D721Med (cell line): ENCODE data around the gene SMPD1.

Experiments
- DNase-seq: peaks from one replicate; pipeline ENCODE4 v3.0.0; 2011; ENCODE audit warnings: low spot score; ENCODE audit not compliant: insufficient read length
- FAIRE-seq: peaks from 2 replicates; lab custom pipeline; 2011; peaks lifted over from hg19 to GRCh38; lab: Jason Lieb, UNC
- CTCF ChIP-seq: IDR thresholded peaks from 2 replicates; pipeline ENCODE4 v1.5.1; 2012; ENCODE audit warnings: mild to moderate bottlenecking, control low read depth; ENCODE audit not compliant: insufficient read depth; ENCODE audit errors: missing control alignments

Gene SMPD1

DNA sequence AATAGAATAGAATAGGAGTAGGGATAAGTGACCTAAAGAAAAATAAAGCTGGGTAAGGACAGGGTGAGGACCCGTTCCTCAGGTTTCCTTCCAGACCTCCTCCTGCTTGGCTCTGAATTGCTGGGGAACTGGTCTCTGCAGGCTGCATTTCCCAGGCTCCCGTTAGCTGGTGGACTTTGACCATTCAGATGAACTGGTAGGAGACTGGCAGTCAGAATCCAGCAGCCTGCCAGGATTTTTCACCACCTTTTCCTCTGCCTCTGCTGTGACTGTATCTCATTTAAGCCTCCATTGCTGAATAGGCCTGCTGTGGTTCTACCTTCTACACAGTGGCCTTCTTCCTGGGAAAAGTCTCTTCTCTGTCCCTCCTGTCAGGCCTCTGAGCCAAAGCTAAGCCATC is 24.6 kb upstream of the SMPD1 start:
- no peak for TF ChIP-seq CTCF
- FAIRE-seq = no peak
- no peak for DNase-seq

GRCh38 chr11:6371825-6372224 is 18.4 kb upstream of the SMPD1 start:
- DNase-seq (no peak), FAIRE-seq (no peak)
- no peak for TF ChIP-seq CTCF

- FAIRE-seq (no peak), DNase-seq (no peak)
- no peak for TF ChIP-seq CTCF
Measured at GRCh38 chr11:6377902-6378639, 12.2 kb upstream of the SMPD1 start.

- DNase-seq (no peak), FAIRE-seq (no peak)
- TF ChIP-seq CTCF = no peak
Measured at GRCh38 chr11:6378640-6378989, 11.7 kb upstream of the SMPD1 start.

DNA sequence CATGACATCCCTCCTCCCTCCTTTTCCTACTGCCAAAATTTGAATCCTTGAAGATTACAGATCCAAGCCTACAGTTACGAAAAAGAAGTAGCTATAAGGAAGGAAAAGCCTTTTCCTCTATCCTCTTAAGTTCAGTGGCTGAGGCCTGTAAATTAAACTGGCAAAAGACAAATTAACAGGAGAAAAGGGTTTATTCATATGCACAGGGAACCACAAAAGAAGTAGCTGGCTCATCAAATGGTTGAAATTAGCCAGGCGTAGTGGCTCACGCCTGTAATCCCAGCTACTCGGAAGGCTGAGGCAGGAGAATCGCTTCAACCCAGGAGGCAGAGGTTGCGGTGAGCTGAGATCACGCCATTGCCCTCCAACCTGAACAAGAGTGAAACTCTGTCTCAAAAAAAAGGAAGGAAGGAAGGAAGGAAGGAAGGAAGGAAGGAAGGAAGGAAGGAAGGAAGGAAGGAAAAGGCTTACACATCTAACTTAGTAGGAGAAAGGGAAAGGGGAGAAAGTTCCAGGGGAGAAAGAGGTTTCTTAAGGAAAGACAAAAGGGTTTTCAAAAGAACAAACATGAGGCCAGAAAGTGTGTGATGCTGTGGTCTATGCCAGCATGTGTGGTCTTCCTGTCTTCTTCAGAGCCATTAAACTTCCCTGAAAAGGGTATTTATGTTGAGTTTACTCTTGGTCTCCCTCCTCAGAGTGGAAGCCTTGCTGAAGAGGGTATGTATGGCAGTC is 5.1 kb upstream of the SMPD1 start:
- no peak for TF ChIP-seq CTCF
- FAIRE-seq = no peak
- DNase-seq = no peak

DNA sequence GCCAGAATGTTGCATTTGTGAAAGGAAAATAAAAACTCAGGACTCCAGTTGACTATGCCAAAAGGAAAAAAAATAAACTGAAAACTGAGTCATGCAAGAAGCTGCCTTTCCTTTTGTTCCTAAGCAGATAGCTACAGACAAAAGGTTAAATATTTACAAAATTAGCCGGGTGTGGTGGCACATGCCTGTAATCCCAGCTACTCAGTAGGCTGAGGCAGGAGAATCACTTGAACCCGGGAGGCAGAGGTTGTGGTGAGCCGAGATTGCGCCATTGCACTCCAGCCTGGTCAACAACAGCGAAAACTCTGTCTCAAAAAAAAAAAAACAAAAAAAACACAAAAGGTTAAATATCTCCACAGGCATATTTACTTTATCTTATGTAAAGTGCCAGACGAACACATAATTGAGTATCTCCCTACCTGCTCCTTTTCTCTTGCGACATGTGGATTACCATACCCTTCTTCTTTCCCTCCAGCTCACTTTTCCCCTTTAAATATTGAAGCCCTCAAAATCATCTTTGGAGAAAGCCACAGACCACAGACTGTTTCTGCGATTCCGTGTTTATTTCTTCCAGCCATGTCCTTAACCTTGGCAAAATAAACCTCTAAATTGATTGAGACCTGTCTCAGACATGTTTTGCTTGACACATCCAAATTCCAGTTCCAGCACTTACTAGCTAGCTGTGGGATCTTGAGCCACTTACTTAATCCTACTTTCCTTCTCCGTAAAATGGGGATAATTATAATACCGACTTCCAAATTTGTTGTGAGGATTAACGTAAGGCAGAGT is 2.3 kb upstream of the SMPD1 start:
- DNase-seq = no peak
- no peak for FAIRE-seq
- no peak for TF ChIP-seq CTCF
